ENCODE data around the gene PSME2. TPM values are rescaled to one million over a fixed set of nuclear protein-coding genes. Genes with fewer than 3 reads are reported as not detected.

Gene PSME2
- total and polyA plus RNA-seq, 2 of the 13 experiments (the other 11 are each of a cell fraction or from before 2014, with no cell fraction given): 332 to 716 TPM

GRCh38 chr14:24127673-24128072 lies 18.7 kb downstream of the PSME2 start (continued):
- no peak for TF ChIP-seq ZNF704 (CRISPR knock-in tag; IDR thresholded peaks at IDR 0.05; ENCODE audit: borderline replicate concordance)
- TF ChIP-seq SMYD3 (CRISPR knock-in tag; IDR thresholded peaks at IDR 0.05): 0 out of 2 replicates have a peak, but pooled peaks have one; percentile 18

- ChIA-PET CTCF (ENCODE audit: low intra/inter-chr PET ratio, low total read pairs) (no interaction called here), POLR2A (interaction anchor here (1.9 to 22.7 kb wide), 6 partner anchors 6 to 69 kb away, joined by 5 to 977 read pairs (median 26); partner anchors contain the start of genes DCAF11, EMC9, FITM1 and IRF9)
- intact Hi-C loops (cut with micrococcal nuclease; ENCODE audit: unreplicated experiment) (no loop called here), in situ Hi-C loops (cut with HindIII; ENCODE audit: extremely low pct_ligation_motif_present, low pct_unique_long_range_greater_than_20kb) (loop anchor here (25.0 kb wide), 1 partner anchor 815 kb away; the partner anchor contains the start of genes BCL2L2, PABPN1 and PPP1R3E)
- H3K36me3 ChIP-seq (replicated peaks in 1 of 2; ENCODE audit: control insufficient read depth in 1 of 2, insufficient read depth in 2 of 2, low read length in 2 of 2): peaks cover 19 to 21% of the 10 kb centered on the region in 2 experiments
- H3K4me2 ChIP-seq (ENCODE audit: low read depth, low read length): no peak overlapping the region
- no peak overlapping the region for H3K27ac ChIP-seq (ENCODE audit: extremely low read length, insufficient read depth, low read length)
- DNase-seq (ENCODE audit: low spot score) (no peak), FAIRE-seq (no peak), ATAC-seq (no peak)
- peaks cover 31% of the 10 kb centered on the region for H3K4me1 ChIP-seq (ENCODE audit: insufficient read depth, low read length)
- no peaks in the 10 kb centered on the region for H3K9me3 ChIP-seq (ENCODE audit: low read length)
- H3K9ac ChIP-seq (ENCODE audit: insufficient read depth, low read depth, low read length): no peak overlapping the region
- BruUV-seq (replicated peaks): no TSS peak
- H3K27me3 ChIP-seq (ENCODE audit: control insufficient read depth in 1 of 2, insufficient read depth in 2 of 2, low read length in 2 of 2): no peaks in the 10 kb centered on the region
- H3K79me2 ChIP-seq (ENCODE audit: insufficient read depth, low read length): no peaks in the 10 kb centered on the region
- no peak overlapping the region for H2AFZ ChIP-seq (ENCODE audit: low read length)
- H3K4me3 ChIP-seq (replicated peaks in 1 of 3; ENCODE audit: insufficient read depth in 1 of 3, low read depth in 2 of 3, low read length in 3 of 3): no peak overlapping the region
- no peaks in the 10 kb centered on the region for H4K20me1 ChIP-seq (ENCODE audit: insufficient read depth, low read length)
- TF ChIP-seq E2F2 (CRISPR knock-in tag; IDR thresholded peaks at IDR 0.05; ENCODE audit: borderline replicate concordance) (no peak), ZNF235 (CRISPR knock-in tag; IDR thresholded peaks at IDR 0.05; ENCODE audit: borderline replicate concordance) (no peak), JUN (CRISPR knock-in tag; IDR thresholded peaks at IDR 0.05) (no peak), ZNF33A (CRISPR knock-in tag; IDR thresholded peaks at IDR 0.05; ENCODE audit: borderline replicate concordance) (no peak), MBNL3 (CRISPR knock-in tag; conservative IDR thresholded peaks at IDR 0.05) (no peak), SP1 (IDR thresholded peaks at IDR 0.05) (no peak), SP1 (CRISPR knock-in tag; IDR thresholded peaks at IDR 0.05) (no peak), GZF1 (CRISPR knock-in tag; IDR thresholded peaks at IDR 0.05) (no peak), BCL6 (CRISPR knock-in tag; IDR thresholded peaks at IDR 0.05) (no peak), GPBP1L1 (CRISPR knock-in tag; IDR thresholded peaks at IDR 0.05) (no peak), DPF2 (CRISPR knock-in tag; IDR thresholded peaks at IDR 0.05; ENCODE audit: borderline replicate concordance, low read depth) (no peak), ZNF800 (CRISPR knock-in tag; IDR thresholded peaks at IDR 0.05) (no peak), RARG (CRISPR knock-in tag; IDR thresholded peaks at IDR 0.05; ENCODE audit: low read depth) (no peak), POLR2G (IDR thresholded peaks at IDR 0.05; ENCODE audit: low read depth, low read length) (no peak), NONO (IDR thresholded peaks at IDR 0.05) (no peak), NONO (CRISPR knock-in tag; conservative IDR thresholded peaks at IDR 0.05) (no peak), ZNF10 (CRISPR knock-in tag; IDR thresholded peaks at IDR 0.05; ENCODE audit: borderline replicate concordance, low read depth) (no peak), BRD4 (CRISPR knock-in tag; IDR thresholded peaks at IDR 0.05) (no peak)
Observed at GRCh38 chr14:24126939-24127338, 19.5 kb downstream of the PSME2 start.
